Measurements from ENCODE around the gene CAPRIN2. TPM values are rescaled to one million over a fixed set of nuclear protein-coding genes. Genes with fewer than 3 reads are reported as not detected.
A peak's percentile ranks its signal among the peaks of the same experiment; 100 is the strongest.

The CAPRIN2 gene
- 14.5 TPM for total RNA-seq
- long read RNA-seq, partial matches to known transcripts = 2 of 18 reads
- long read RNA-seq, other reads (novel, unspliced or antisense) = 16 of 18 reads

DNA sequence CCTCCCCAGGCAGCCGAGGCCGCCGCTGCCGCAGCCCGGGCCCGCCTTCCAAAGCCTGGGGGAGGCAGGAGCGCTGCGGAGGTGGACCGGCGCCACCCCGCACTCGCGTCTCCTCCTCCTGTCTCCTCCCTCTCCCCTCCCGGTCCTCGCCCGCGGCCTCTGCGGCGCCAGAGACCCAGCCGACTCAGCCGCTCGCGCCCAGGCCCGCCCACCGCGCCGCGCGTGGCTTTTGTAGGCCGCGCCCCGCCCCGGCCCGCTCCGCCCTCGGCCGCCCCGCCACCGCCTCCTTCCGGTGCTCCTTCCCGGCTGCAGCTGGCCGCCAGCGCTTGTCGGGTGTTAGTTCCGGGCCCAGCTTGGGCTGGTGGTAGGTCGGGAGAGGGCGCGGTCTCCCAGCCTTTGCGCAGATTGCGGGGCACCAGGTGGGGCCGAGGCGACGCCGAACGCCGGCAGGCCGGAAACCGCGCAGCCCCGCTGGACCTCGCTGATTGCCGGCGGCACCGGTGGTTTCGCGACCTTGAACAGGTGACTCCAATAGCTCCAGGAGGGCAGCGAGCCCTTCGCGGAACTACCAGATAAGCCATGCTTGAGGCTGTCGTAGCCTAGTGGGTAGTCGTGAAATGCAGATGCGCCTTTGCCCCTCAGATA is at the start of gene CAPRIN2:
Gene CAPRIN2, minus strand, starts transcription at position 202 of the 645 bp plus-strand sequence. CDS start 1,431 bp downstream, outside the sequence.
- peak; percentile 100 for DNase-seq (ENCODE audit: low spot score)

DNA sequence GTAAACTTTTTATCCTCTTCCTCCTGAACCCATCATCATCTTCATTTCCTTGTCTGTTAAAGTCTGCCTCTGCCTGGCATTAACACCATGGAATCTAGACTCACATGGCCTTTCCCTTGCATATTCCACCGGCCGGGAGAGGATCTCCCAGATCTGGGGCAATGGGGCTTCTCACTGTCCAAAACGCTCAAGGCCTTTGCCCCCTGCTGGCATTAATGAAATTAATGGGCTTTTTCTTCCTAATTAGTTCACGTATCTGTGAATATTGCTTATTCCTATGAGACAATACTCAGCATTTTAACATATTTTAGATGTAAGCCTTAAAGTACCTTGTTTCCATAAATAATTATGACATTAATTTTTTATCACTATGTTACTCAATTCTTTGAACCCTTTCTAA is 42.9 kb upstream of the CAPRIN2 start:
- DNase-seq (ENCODE audit: low spot score) = no peak

DNA sequence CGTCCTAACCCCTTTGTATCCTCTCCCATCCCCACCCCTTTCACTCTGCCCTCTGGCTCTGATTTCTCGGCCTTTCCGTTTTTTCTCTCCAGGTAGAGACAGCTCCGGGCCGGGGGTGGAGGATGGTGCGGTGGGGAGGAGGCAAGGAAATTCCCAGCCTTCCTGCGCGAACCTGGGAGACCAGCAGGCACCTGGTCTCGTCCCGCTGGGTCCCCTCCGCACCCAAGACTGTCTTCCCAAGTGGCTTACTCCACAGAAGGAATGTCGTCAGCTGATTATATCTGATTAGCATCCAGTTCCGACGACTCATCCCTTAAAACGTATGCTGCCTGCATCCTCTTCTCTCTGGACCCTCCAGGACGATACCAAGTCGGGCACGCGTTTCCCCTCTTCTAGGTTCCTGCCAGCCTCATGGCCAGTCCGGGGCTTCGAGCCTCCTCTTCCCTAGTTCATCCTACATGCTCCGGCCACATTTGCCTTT is 42.2 kb upstream of the CAPRIN2 start:
- DNase-seq (ENCODE audit: low spot score) = no peak

DNA sequence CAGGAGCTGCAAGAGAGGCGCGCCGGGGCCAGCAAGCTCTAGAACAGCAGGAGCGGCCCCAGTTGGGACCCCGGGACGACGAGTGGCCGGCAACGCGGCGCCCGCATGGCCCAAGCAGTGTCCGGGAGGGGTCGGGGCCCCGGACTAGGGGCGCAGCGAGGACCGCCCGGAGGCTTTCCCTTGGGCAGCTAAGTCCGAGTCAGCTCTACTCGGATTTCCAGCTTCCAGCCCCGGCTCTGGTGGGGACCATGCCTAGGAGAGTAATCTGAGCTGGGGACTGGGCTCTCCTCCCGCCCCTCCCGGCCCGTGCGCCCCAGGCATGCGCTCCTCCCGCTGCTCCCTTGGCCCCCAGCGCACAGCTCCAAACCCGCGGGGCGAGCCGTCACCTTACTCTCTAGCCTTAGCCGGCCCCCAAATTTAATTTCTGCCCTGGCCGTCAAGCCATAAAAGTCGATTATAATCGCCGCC is 41.6 kb upstream of the CAPRIN2 start:
- DNase-seq (ENCODE audit: low spot score) = no peak

DNA sequence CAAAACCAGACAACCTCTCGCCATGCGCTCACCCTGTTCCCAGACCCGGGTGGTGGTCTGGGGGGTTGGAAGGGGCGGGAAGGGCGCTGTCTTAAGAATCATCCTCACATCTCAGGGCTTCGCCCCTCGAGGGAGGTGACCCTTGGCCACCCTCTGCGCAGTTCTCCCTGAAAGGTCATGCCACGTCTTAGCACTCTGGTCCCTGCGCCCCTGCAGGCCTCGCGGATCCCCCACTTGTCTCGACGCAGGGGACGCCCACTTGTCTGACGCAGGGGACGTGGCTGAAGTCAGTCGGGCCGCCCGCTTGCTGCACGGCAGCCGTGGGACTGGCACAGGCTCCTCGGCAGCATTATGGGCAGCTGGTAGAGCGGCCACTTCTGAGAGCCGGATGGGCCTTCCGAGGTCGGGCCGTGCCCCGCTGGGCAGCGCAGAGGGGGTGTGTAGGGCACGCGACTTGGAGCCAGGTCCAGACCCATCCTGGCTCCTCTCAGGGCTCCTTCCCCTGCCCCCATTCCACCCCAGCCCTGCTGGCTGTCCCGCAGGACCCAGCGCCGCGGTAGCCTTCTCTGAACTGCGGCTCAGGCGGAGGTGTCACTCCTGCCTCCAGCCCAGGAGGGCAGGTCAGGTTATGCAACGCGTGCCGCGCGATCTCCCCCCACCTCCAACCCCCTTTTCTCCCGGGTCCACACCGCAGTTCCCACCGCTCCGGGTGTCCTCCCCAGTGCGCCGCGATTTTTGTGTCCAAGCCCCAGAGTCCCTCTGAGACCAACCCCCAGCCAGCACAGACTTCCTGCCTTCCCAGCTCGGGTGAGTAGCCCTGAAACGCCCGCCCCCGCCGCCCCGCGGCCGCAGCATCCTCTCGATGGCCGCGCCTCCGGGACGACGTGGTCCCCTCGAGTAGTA is 40.9 kb upstream of the CAPRIN2 start:
- DNase-seq (ENCODE audit: low spot score) = no peak

- DNase-seq (ENCODE audit: low spot score) = no peak
These were observed 40.0 kb upstream of the CAPRIN2 start for GRCh38 chr12:30794591-30795409.

- no peak for DNase-seq (ENCODE audit: low spot score)
These were observed 39.3 kb upstream of the CAPRIN2 start for GRCh38 chr12:30794020-30794419.

- no peak for DNase-seq (ENCODE audit: low spot score)
These were observed 38.1 kb upstream of the CAPRIN2 start for GRCh38 chr12:30792648-30793499.

- no peak for DNase-seq (ENCODE audit: low spot score)
These were observed 37.3 kb upstream of the CAPRIN2 start for GRCh38 chr12:30792085-30792484.

DNA sequence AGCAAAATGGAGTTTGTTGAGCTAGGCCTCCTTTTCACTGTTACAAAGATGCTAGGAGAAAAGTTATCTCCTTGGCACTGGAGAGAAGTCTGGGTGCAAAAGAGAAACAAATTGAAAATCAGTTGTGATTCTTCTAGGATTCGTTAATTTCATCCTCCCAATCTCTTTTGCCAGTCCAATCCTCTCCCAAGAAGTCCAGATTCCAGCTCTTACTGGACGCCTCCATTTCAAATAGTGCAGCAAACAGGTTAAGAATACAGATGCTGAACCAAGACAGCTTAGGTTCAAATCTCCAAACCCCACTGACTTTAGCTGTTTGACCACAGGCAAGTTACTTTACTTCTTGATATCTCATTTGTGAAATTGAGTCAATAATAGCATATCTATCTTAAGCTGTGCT is 34.0 kb upstream of the CAPRIN2 start:
- no peak for DNase-seq (ENCODE audit: low spot score)

DNA sequence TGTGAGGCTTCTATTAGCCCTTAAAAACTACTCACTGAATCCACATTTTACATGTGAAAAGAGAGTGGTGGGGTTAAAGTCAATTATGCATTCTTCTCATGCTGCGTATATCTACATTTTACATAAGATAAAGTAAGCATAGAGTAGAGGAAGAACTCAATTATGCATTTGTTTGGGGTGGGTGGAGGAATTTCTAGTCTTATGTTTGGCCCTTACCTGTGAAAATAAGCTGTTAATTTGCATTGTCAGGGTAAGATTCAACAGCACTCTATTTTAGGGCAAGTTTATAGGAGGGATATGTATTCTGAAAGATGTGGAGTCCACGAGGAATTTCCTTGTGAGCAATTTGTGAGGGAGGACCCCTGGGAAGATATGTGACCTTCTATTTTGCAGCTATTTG is 30.9 kb upstream of the CAPRIN2 start:
- DNase-seq (ENCODE audit: low spot score) = no peak

- no peak for DNase-seq (ENCODE audit: low spot score)
These were observed 29.8 kb upstream of the CAPRIN2 start for GRCh38 chr12:30784508-30784907.

DNA sequence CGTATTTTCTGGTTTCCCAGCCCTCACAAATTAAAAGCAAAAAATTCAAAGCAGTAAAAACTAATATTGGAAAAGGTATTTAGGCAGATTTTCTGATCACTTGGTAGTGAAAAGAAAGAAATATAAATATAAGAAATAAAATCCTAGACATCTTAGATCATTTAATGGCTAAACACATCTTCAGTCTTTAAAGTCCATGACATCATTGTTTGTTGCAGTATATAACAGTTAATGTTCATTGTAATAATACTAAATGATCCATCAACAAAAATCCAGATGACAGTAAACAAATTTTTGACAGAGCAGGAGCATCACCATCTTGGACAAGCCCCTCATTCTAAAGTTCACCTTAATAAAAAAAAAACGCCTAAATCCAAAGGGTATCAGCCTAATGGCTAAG is 29.2 kb upstream of the CAPRIN2 start:
- no peak for DNase-seq (ENCODE audit: low spot score)

- DNase-seq (ENCODE audit: low spot score) = no peak
These were observed 27.8 kb upstream of the CAPRIN2 start for GRCh38 chr12:30782316-30783173.

- no peak for DNase-seq (ENCODE audit: low spot score)
These were observed 24.8 kb upstream of the CAPRIN2 start for GRCh38 chr12:30779578-30779977.

DNA sequence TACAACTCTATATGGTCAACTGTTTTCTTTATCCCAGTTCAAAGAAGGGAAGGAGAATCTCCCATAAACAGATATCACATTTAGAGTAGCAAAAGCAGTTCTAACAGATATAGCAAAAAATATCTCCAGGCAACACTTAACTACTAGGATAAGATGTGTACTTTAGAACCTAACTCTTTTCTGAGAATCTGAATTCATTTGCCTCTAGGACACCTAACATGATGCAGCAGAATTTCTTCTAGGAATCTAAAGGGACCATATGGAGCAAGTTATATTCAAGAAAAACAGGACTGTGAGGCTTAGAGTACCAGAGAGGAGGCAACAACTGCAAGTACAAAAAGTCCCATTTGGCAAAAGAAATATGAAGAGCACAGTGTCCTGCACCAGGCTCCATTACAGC is 24.4 kb upstream of the CAPRIN2 start:
- no peak for DNase-seq (ENCODE audit: low spot score)

GRCh38 chr12:30774599-30774998 is 19.8 kb upstream of the CAPRIN2 start:
- DNase-seq (ENCODE audit: low spot score) = no peak

GRCh38 chr12:30769802-30770201 is 15.1 kb upstream of the CAPRIN2 start:
- no peak for DNase-seq (ENCODE audit: low spot score)

DNA sequence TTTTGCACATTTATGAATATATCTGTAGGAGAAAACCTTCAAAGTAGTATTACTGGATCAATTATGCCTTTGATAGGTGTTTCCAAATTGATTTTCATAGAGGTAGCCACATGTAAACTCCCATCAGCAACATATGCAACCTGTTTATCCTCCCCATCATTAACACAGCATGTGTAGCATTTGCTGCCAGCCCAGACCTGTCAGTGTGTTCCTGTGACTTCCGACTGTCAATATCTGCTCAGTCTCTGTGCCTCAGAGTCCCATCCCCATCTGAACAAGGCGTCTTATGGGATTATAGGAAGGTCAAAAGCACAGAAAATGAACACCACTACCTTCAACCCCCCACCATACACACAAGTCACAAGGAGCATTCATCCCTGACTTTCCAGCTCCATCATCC is 9.5 kb upstream of the CAPRIN2 start:
- no peak for DNase-seq (ENCODE audit: low spot score)
